Astrocyte of the spinal cord (primary cell): Measurements from ENCODE around the gene GTPBP3.
A peak's percentile ranks its signal among the peaks of the same experiment; 100 is the strongest.
"Not testable (repeated sequence)": the region's sequence is repeated elsewhere in the genome, so short reads cannot be mapped to it uniquely, and the experiment has no call there.

Experiments
- DNase-seq: peaks from one replicate; pipeline ENCODE4 v3.0.0; 2011; ENCODE audit warnings: low read depth, low spot score
- H3K4me3 ChIP-seq: 2 replicates; pipeline ENCODE4 v1.5.1; 2011; ENCODE audit warnings: low read depth, mild to moderate bottlenecking, low read length, moderate library complexity
- in situ Hi-C: cut with HindIII; loops from 2 replicates; pipeline ENCODE4 v1.10.0; 2017; ENCODE audit warnings: low sequenced_read_pairs
- TF ChIP-seq, protein P1 (sequence below): IDR thresholded peaks from 2 replicates; pipeline ENCODE4 v1.5.1; 2012; ENCODE audit warnings: low read depth, mild to moderate bottlenecking, low read length, inconsistent platforms

GTPBP3 gene, protein sequence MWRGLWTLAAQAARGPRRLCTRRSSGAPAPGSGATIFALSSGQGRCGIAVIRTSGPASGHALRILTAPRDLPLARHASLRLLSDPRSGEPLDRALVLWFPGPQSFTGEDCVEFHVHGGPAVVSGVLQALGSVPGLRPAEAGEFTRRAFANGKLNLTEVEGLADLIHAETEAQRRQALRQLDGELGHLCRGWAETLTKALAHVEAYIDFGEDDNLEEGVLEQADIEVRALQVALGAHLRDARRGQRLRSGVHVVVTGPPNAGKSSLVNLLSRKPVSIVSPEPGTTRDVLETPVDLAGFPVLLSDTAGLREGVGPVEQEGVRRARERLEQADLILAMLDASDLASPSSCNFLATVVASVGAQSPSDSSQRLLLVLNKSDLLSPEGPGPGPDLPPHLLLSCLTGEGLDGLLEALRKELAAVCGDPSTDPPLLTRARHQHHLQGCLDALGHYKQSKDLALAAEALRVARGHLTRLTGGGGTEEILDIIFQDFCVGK

DNA sequence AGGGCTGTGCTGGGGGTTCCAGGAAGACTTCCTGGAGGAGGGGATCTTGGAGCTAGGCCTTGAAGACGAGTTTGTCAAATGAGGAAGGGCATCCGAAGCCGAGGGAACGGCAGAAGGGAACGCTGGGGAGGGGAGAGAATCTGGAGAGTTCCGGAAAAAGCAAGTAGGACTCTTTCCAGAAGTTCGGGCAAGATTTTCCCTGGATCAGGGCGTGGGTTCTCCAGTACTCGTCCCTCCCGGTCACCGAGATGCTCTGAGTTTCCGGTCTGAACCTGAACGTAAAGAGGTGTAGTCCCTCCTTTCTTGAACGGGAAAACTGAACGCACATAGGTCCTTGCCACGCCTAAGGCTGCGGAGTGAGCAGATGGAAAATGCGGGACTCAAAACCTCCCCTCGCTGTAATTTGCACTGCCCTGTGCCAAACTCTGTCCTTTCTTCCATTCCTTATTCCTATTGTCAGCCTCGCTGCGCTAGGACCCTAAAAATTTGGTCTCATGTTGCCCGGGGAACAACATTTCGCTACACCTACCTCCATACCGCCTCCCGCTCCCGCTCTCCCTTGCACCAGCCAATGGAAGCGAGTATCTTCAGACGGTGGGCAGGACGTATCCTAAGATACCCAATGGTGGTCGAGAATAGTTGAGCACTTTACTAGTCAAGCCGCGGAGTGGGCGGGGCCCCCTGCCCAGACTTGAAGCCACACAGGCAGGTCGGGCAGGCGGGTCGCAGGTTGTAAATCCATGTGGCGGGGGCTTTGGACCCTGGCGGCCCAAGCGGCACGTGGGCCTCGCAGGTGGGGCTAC, at the start of gene GTPBP3:
Gene GTPBP3 (plus strand): TSS at position 682 of the 803 bp plus-strand sequence. CDS start 59 bp downstream, at position 741.
- TF ChIP-seq, protein P1, sequence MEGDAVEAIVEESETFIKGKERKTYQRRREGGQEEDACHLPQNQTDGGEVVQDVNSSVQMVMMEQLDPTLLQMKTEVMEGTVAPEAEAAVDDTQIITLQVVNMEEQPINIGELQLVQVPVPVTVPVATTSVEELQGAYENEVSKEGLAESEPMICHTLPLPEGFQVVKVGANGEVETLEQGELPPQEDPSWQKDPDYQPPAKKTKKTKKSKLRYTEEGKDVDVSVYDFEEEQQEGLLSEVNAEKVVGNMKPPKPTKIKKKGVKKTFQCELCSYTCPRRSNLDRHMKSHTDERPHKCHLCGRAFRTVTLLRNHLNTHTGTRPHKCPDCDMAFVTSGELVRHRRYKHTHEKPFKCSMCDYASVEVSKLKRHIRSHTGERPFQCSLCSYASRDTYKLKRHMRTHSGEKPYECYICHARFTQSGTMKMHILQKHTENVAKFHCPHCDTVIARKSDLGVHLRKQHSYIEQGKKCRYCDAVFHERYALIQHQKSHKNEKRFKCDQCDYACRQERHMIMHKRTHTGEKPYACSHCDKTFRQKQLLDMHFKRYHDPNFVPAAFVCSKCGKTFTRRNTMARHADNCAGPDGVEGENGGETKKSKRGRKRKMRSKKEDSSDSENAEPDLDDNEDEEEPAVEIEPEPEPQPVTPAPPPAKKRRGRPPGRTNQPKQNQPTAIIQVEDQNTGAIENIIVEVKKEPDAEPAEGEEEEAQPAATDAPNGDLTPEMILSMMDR, result no peak
- in situ Hi-C loops, result no loop called here

DNA sequence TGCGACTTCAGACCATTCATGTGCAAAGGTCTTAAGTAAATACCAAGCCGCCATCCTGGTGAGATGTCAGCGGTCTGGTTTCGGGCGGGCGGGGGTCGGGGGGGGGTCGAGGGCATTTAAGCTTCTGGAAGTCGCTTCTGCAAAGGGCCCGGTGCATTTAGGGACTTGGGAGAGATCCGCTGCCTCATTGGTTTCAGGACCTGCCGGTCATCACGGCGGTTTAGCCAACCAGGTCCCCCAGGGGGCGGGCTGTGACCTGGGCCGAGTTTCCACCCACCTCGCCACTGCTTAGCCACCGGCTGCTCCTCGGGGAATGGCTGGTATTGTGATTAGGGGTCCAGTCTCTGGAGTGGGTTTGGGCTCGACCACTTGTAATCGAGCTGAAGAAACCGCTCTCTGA, 47.9 kb upstream of the GTPBP3 start:
- H3K4me3 ChIP-seq, result peak overlapping the region; percentile 23
- in situ Hi-C loops, result no loop called here
- DNase-seq, result peak; percentile 89

More for the DNA sequence above, at the start of gene GTPBP3:
- DNase-seq, result peak; percentile 99
- H3K4me3 ChIP-seq, result peak within 1 kb of the TSS; percentile 81

DNA sequence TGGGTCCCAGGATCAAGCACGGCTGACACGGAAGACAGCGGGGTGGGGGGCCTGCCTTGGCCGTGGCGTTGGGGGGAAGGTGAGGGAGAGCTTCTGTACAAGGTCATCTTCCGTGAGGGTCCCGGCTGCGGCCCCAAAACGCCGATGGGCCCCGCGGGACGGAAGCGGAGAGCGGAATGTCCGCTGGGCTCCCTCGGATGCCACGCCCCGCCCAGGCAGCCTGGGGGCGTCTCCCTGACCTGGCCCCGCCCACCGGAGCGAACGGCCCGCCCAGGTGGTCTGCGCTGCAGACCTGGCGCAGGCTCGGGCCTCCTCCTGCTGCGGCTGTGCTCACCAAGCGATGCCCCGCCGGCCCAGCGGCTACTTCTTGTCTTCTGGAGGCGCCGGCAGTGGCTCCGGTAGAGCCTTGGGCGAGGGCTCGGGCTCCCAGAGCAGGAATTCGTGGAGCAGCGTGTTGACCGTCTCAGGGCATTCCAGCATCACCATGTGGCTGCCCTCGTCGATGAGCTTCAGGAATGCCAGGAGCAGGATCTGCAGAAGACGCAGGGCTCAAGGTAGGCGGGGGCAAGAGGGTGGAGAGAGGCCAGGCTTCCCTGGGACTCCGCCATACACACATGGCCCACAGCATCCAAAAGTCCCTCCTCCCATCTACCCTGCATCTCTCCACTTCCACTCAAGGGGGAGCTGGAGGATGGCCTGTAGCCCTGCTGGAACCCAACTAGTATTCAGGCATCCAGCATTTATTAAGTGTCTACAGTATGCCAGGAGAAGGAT, 44.9 kb upstream of the GTPBP3 start:
- in situ Hi-C loops, result no loop called here
- TF ChIP-seq, protein P1, result peak; percentile 89
- peak overlapping the region; percentile 56 for H3K4me3 ChIP-seq
- peak; percentile 83 for DNase-seq

More for the DNA sequence above, 47.9 kb upstream of the GTPBP3 start:
- TF ChIP-seq, protein P1, result no peak

DNA sequence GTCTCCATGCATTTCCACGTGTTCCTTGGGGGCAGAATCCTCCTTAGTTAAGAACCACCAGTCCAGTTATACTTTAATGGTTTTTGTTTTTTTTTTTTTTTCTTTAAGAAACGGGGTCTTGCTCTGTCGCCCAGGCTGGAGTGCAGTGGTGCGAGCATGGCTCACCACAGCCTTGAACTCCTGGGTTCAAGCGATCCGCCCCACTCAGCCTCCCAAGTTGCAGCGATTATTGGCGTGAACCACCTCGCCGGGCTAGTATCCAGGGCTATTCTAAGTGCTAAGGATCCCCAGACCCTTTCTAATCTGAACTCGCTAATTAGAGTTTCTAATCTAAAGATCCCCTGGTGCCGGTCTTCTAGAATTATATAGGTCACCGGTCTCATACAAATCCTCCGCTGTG, 43.7 kb upstream of the GTPBP3 start:
- DNase-seq, result no peak
- TF ChIP-seq, protein P1, result no peak
- no peak overlapping the region for H3K4me3 ChIP-seq
- in situ Hi-C loops, result no loop called here

DNA sequence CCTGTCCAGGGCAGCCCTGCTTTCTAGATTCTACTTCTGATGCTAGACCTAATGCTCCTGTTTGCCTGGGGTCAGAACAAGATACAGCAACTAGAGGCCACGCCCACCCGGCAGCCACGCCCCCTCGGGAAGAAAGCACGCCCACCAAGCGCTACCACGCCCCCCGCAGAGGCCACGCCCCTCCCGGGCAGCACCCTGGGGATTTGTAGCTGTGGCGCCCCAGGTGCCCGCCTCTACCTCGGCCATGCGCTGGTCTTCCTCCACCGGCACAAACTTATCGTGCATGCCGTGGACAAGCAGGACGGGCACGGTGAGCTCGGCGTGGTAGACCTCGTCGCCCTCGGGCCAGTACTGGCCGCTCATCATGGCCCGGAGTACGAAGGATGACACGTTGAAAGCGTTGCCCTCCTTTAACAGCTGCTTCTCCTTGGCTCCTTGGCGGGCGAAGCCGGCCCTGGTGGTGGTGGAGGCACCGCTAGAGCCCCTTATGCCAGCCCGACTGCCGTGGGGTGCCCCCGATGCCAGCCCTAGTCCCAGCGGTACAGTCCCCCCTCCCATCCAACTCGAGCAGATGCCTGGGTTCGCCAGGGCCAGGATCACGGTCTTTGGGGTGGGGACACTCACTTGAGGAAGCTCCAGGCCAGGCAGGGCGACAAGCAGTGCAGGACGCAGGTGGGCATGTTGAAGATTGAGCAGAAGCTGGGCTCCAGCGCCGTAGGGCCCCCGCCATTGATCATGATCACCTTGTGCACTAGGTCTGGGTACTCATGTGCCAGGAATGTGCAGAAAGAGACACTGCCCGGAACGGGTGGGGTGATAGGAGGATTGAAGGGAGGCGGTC, 43.1 kb upstream of the GTPBP3 start:
- TF ChIP-seq, protein P1, result no peak
- no peak for DNase-seq
- in situ Hi-C loops, result no loop called here
- H3K4me3 ChIP-seq, result no peak overlapping the region

DNA sequence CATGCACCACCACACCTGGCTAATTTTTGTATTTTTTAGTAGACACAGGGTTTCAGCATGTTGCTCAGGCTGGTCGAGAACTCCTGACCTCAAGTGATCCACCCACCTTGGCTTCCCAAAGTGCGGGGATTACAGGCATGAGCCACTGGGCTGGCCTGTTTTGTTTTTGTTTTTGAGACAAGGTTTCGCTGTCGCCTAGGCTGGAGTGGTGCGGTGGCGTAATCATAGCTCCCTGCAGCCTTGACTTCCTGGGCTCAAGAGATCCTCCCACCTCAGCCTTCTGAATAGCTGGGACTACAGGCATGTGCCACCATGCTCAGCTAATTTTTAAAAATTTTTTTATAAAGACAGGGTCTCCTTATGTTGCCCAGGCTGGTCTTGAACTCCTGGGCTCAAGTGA, 41.8 kb upstream of the GTPBP3 start:
- DNase-seq, in situ Hi-C loops, H3K4me3 ChIP-seq: not testable (repeated sequence)
